SK-N-SH (cell line): ENCODE results near the gene SETD7.

ENCODE experiments used
- CTCF ChIP-seq: fragments of 200-600 bp; sonication (generic); IDR thresholded peaks from 2 replicates; pipeline ENCODE4 v1.6.1; 2017; ENCODE audit warnings: antibody characterized with exemption, mild to moderate bottlenecking, moderate library complexity
- EZH2phosphoT487 ChIP-seq: fragments of 200-600 bp; sonication (generic); IDR thresholded peaks from 2 replicates; pipeline ENCODE4 v1.6.1; 2017; ENCODE audit warnings: low read depth, mixed run types, mild to moderate bottlenecking, antibody characterized with exemption, moderate library complexity, borderline replicate concordance
- GABPA ChIP-seq: IDR thresholded peaks from 2 replicates; pipeline ENCODE4 v1.4.0; 2012; ENCODE audit warnings: low read depth, mild to moderate bottlenecking
- MAX ChIP-seq: IDR thresholded peaks from 2 replicates; pipeline ENCODE4 v1.4.0; 2012; ENCODE audit warnings: low read depth
- POLR2AphosphoS5 ChIP-seq: IDR thresholded peaks from 2 replicates; pipeline ENCODE4 v1.6.1; 2012; ENCODE audit warnings: low read depth, low read length
- REST ChIP-seq: IDR thresholded peaks from 2 replicates; pipeline ENCODE4 v1.6.1; 2012; ENCODE audit warnings: mild to moderate bottlenecking, low read depth, low read length, moderate library complexity
- USF2 ChIP-seq: fragments of 150-350 bp; IDR thresholded peaks from 2 replicates; pipeline ENCODE4 v1.6.1; 2017; ENCODE audit warnings: antibody characterized with exemption, low read length, low read depth, borderline replicate concordance

GRCh38 chr4:139568206-139568955 is 12.4 kb upstream of the SETD7 start:
- TF ChIP-seq REST = no peak
- no peak for TF ChIP-seq CTCF
- TF ChIP-seq GABPA = no peak
- TF ChIP-seq EZH2phosphoT487 = no peak
- TF ChIP-seq MAX = no peak
- TF ChIP-seq POLR2AphosphoS5 = no peak
- TF ChIP-seq USF2 = no peak
